H1 (cell line): ENCODE measurements around the gene PRXL2A.

ENCODE experiments used
- CEBPB ChIP-seq: IDR thresholded peaks from 2 replicates; pipeline ENCODE4 v1.6.1; 2012; ENCODE audit warnings: low read depth, low read length
- POLR2A ChIP-seq, 2 experiments: IDR thresholded peaks; 1 replicate in 1 of 2; 2 replicates in 1 of 2; pipeline ENCODE4 v1.6.1; 2011; ENCODE audit warnings: low read depth in 2 of 2, low read length in 2 of 2, mild to moderate bottlenecking in 2 of 2; ENCODE audit errors: control extremely low read depth in 1 of 2
- RBBP5 ChIP-seq: IDR thresholded peaks from 2 replicates; pipeline ENCODE4 v1.7.1; 2012; ENCODE audit warnings: low read depth, mild to moderate bottlenecking, inconsistent platforms, low read length, moderate library complexity, borderline replicate concordance
- SP1 ChIP-seq: IDR thresholded peaks from 2 replicates; pipeline ENCODE4 v1.6.1; 2011; ENCODE audit warnings: low read depth, low read length
- TEAD4 ChIP-seq: IDR thresholded peaks from 2 replicates; pipeline ENCODE4 v1.6.1; 2012; ENCODE audit warnings: low read depth, low read length, inconsistent platforms, mixed read lengths

GRCh38 chr10:80421707-80422536 is 13.6 kb downstream of the PRXL2A start:
- TF ChIP-seq CEBPB = no peak
- TF ChIP-seq POLR2A (IDR thresholded peaks at IDR 0.05; ENCODE audit: control extremely low read depth in 1 of 2, low read depth in 2 of 2, low read length in 2 of 2) = no peak
- no peak for TF ChIP-seq RBBP5
- no peak for TF ChIP-seq TEAD4
- no peak for TF ChIP-seq SP1
